Heart right ventricle (tissue), 16 donors: ENCODE results near the gene CREB3L2. TPM values are rescaled to one million over a fixed set of nuclear protein-coding genes. Genes with fewer than 3 reads are reported as not detected.
"Not testable (repeated sequence)": the region's sequence is repeated elsewhere in the genome, so short reads cannot be mapped to it uniquely, and the experiment has no call there.

ENCODE experiments used
- ATAC-seq, 8 donors: fragments of 200-7000 bp; cut with Tn5 transposase; one replicate each; pipeline ENCODE4 v1.9.1; 2020; ENCODE audit warnings: mild to moderate bottlenecking in 8 of 8, moderate library complexity in 8 of 8, moderate number of reproducible peaks in 1 of 8
- DNase-seq, 2 donors: peaks; one replicate each; pipeline ENCODE4 v3.0.0-alpha.2; 2020
- H3K27ac ChIP-seq, 10 donors: fragments of 200-600 bp; sonication (generic) in 2 of 10; one replicate each; pipeline versions ENCODE4 v1.5.0 to v1.8.0; 2020 to 2022; ENCODE audit warnings: mild to moderate bottlenecking in 3 of 10
- H3K27me3 ChIP-seq, 7 donors: fragments of 200-600 bp; one replicate each; pipeline ENCODE4 v1.8.0; 2021 to 2022; ENCODE audit warnings: mild to moderate bottlenecking in 2 of 7
- H3K36me3 ChIP-seq, 9 donors: fragments of 200-600 bp; sonication (generic) in 1 of 9; one replicate each; pipeline versions ENCODE4 v1.5.0 to v1.8.0; 2020 to 2022; ENCODE audit warnings: mild to moderate bottlenecking in 2 of 9
- H3K4me1 ChIP-seq, 9 donors: fragments of 200-600 bp; sonication (generic) in 1 of 9; one replicate each; pipeline versions ENCODE4 v1.5.0 to v1.8.0; 2020 to 2022; ENCODE audit warnings: mild to moderate bottlenecking in 4 of 9
- H3K4me3 ChIP-seq, 10 donors: fragments of 200-600 bp; sonication (generic) in 2 of 10; one replicate each; pipeline versions ENCODE4 v1.5.0 to v1.8.0; 2020 to 2022; ENCODE audit warnings: mild to moderate bottlenecking in 7 of 10, moderate library complexity in 2 of 10
- H3K9me3 ChIP-seq, 11 donors: fragments of 200-600 bp in 10 of 11; sonication (generic) in 2 of 11; one replicate each; pipeline versions ENCODE4 v1.5.0 to v1.8.0; 2013 to 2022; ENCODE audit warnings: mild to moderate bottlenecking in 2 of 11, control low read depth in 1 of 11, moderate library complexity in 1 of 11
- WGBS, 2 donors: extraction: QIAGEN DNeasy Blood & Tissue Kit; methylation state at CpG; one replicate each; pipeline ENCODE4 v1.1.7; 2013; ENCODE audit warnings: inconsistent platforms in 1 of 2; 5-methylcytosine and 5-hydroxymethylcytosine counted together
- intact Hi-C, 10 donors: fragments of 100-400 bp; cut with DNase I; formaldehyde crosslinking; loops; one replicate each; pipeline versions ENCODE4 v1.11.1 to v1.14.2; 2022
- polyA plus RNA-seq, 2 donors: library from polyadenylated mRNA; stranded (reverse); fragments of 200-250 nt; gene quantifications; one replicate each; pipeline ENCODE4 v1.2.3, GENCODE V29; 2013
- total RNA-seq, 10 donors: library from RNA; stranded (reverse); fragmentation: NEBNext Ultra II Directional in 3 of 10; extraction: Animal tissue kit (Norgen Biotek cat#: 25700) in 3 of 10; gene quantifications; one replicate each; pipeline versions ENCODE4 v1.2.1 to v1.2.4, GENCODE V29; 2021 to 2023
- TF ChIP-seq, protein P1 (sequence below), 9 donors: fragments of 200-600 bp; sonication (generic) in 2 of 9; IDR thresholded peaks; one replicate each; pipeline versions ENCODE4 v1.5.0 to v1.8.0; 2021 to 2022; ENCODE audit warnings: antibody characterized with exemption in 9 of 9, mild to moderate bottlenecking in 5 of 9, moderate library complexity in 1 of 9
- donor health status: Arrhythmogenic right ventricular cardiomyopathy.
- donor health status: ischemic (EF 13 %, LVEDD 7.1; RV severe dilation, severe dysfunction).
- donor health status: healthy with polysubstance abuse.
- donor health status: DM: no; HTN: yes; CAD: no.
- donor health status: DM: no; HTN: no; CAD: no.
- donor health status: ischemic (EF 25% LVEDD 6.9; RV normal size, moderate dysfunction).
- donor health status: ischemic (EF 25% LVEDD 5.7; RV mildly dilated, moderate dysfunction).
- donor health status: healthy.
- donor health status: DM: yes; HTN: yes; CAD: no.
- donor health status: Ischemic cardiomyopathy.
- donor health status: ischemic (EF 35%, LVEDD 5.7; RV mildly dilated, moderate dysfunction).
- donor health status: nonischemic (EF 11% LVEDD 7.7; RV severe dilation, severe dysfunction).
- donor health status: DM: yes; HTN: yes; CAD: no.
- donor health status: PGD.
- donor health status: ischemic (EF 29% LVEDD 5.4; RV normal size, mild dysfunction).
- donor health status: nonischemic (EF 23%, LVEDD 6.1; RV moderate dilation, normal function).

Gene CREB3L2
- total and polyA plus RNA-seq, 12 donors: 4.2 to 34.2 (median 23.3) TPM

DNA sequence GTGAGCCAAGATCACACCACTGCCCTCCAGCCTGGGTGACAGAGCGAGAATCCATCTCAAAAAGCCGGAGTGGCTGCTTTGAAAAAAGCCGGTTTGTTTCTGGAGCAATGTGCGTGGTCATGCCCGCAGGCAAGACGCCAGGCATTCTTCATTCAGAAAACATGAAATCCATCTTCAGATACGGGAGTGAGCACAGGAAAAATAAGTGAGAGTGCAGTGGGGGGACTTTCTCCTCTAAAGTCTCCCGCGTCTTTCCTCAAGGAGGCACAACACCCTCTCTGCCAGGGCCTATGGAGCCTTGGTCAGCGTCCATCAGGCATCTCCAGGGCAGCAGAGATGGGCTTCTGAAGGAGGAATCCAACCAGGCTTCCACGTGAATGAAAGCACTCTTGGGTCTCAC lies 92.8 kb downstream of the CREB3L2 start:
- Histone ChIP-seq H3K4me3 (no peak overlapping the region), H3K27ac (peak overlapping the region in 6 of 10 donors; percentile 7 to 51 (median 33)), H3K4me1 (peaks cover 0 to 4% (median 0%) of the 10 kb centered on the region in 9 donors), H3K27me3 (no peaks in the 10 kb centered on the region), H3K36me3 (peaks cover 0 to 100% (median 50%) of the 10 kb centered on the region in 9 donors), H3K9me3 (no peaks in the 10 kb centered on the region)
- DNase-seq (peak in 1 of 2 donors; percentile 27), ATAC-seq (peak in 4 of 8 donors; percentile 24 to 62 (median 32))
- 87 to 89% methylated on average over 11 of the region's 11 CpGs for WGBS, 2 donors
- intact Hi-C loops: loop anchor here in 1 of 10 donors (10.0 kb wide), 1 partner anchor 826 kb away; no protein-coding TSS in a partner anchor
- TF ChIP-seq, protein P1, sequence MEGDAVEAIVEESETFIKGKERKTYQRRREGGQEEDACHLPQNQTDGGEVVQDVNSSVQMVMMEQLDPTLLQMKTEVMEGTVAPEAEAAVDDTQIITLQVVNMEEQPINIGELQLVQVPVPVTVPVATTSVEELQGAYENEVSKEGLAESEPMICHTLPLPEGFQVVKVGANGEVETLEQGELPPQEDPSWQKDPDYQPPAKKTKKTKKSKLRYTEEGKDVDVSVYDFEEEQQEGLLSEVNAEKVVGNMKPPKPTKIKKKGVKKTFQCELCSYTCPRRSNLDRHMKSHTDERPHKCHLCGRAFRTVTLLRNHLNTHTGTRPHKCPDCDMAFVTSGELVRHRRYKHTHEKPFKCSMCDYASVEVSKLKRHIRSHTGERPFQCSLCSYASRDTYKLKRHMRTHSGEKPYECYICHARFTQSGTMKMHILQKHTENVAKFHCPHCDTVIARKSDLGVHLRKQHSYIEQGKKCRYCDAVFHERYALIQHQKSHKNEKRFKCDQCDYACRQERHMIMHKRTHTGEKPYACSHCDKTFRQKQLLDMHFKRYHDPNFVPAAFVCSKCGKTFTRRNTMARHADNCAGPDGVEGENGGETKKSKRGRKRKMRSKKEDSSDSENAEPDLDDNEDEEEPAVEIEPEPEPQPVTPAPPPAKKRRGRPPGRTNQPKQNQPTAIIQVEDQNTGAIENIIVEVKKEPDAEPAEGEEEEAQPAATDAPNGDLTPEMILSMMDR (IDR thresholded peaks at IDR 0.05): no peak

DNA sequence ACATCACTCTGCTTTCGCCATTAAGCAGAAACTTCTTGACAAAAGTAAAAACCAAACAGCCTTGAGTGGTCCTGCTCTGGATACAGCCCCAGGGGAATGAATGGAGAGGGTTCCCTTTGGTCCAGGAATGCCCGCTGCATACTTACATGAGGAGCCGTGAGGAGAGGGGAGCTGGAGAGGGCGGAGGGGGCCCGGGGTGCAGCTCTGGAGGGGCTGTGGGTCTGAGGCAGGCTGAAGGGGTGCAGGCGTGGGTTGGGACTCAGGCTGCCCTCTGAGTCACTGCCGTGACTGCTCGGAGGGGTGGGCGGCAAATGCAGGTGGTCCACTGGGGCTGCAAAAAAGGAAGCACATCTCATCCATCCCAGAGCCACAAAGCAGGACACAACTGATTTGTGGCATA lies 93.8 kb downstream of the CREB3L2 start:
- WGBS, 2 donors: 97% methylated on average over 9 of the region's 9 CpGs
- Histone ChIP-seq H3K27ac (peak overlapping the region in 1 of 10 donors; percentile 51), H3K9me3 (no peaks in the 10 kb centered on the region), H3K4me3 (no peak overlapping the region), H3K27me3 (no peaks in the 10 kb centered on the region), H3K4me1 (peaks cover 0 to 13% (median 5%) of the 10 kb centered on the region in 9 donors), H3K36me3 (peaks cover 0 to 100% (median 44%) of the 10 kb centered on the region in 9 donors)
- no peak for ATAC-seq
- intact Hi-C loops: loop anchor here in 1 of 10 donors (10.0 kb wide), 1 partner anchor 827 kb away; no protein-coding TSS in a partner anchor
- TF ChIP-seq, protein P1 (IDR thresholded peaks at IDR 0.05): no peak
- no peak for DNase-seq

GRCh38 chr7:137906636-137907035 lies 95.2 kb downstream of the CREB3L2 start:
- Histone ChIP-seq H3K4me1 (peaks cover 0 to 17% (median 5%) of the 10 kb centered on the region in 9 donors), H3K36me3 (peaks cover 0 to 100% (median 34%) of the 10 kb centered on the region in 9 donors)
- WGBS, 2 donors: 93 to 96% methylated on average over 4 of the region's 4 CpGs
- H3K9me3 ChIP-seq, H3K4me3 ChIP-seq, H3K27me3 ChIP-seq, DNase-seq, ATAC-seq, H3K27ac ChIP-seq: not testable (repeated sequence)
- intact Hi-C loops: loop anchor here in 1 of 10 donors (10.0 kb wide), 1 partner anchor 828 kb away; no protein-coding TSS in a partner anchor

- TF ChIP-seq, protein P1 (IDR thresholded peaks at IDR 0.05): no peak
- H3K4me1 ChIP-seq: peaks cover 0 to 24% (median 9%) of the 10 kb centered on the region in 9 donors
- intact Hi-C loops: loop anchor here in 6 of 10 donors (2.0 to 10.0 kb wide), 5 partner anchors 104 to 832 kb away; no protein-coding TSS in a partner anchor
- H3K36me3 ChIP-seq: peaks cover 0 to 99% (median 36%) of the 10 kb centered on the region in 9 donors
- H3K4me3 ChIP-seq: no peak overlapping the region
- WGBS, 2 donors: 53 to 67% methylated on average over 1 of the region's 1 CpG
- DNase-seq: no peak
- no peaks in the 10 kb centered on the region for H3K9me3 ChIP-seq
- ATAC-seq: no peak
- no peaks in the 10 kb centered on the region for H3K27me3 ChIP-seq
- H3K27ac ChIP-seq: no peak overlapping the region
These were observed 97.1 kb downstream of the CREB3L2 start for GRCh38 chr7:137904833-137905232.
